IPS DF 6.9 (cell line): ENCODE measurements around the gene KRTAP10-6.

Experiments used
- DNase-seq: peaks from one replicate; pipeline ENCODE4 v3.0.0-alpha.2; 2013; ENCODE audit warnings: low read depth, low spot score
- H3K27ac ChIP-seq: one replicate; pipeline ENCODE4 v1.5.1; 2013; ENCODE audit warnings: low read length, control low read depth
- H3K27me3 ChIP-seq: 2 replicates; pipeline ENCODE4 v1.6.1; 2013; ENCODE audit warnings: mild to moderate bottlenecking, low read length; ENCODE audit not compliant: control insufficient read depth, insufficient read depth
- H3K36me3 ChIP-seq: 2 replicates; pipeline ENCODE4 v1.6.1; 2013; ENCODE audit warnings: low read length; ENCODE audit not compliant: control insufficient read depth, insufficient read depth
- H3K4me1 ChIP-seq: 2 replicates; pipeline ENCODE4 v1.6.1; 2013; ENCODE audit warnings: low read length; ENCODE audit not compliant: control insufficient read depth, insufficient read depth
- H3K4me3 ChIP-seq: 2 replicates; pipeline ENCODE4 v1.5.1; 2013; ENCODE audit warnings: mild to moderate bottlenecking, low read length
- H3K9me3 ChIP-seq: 2 replicates; pipeline ENCODE4 v1.6.1; 2013; ENCODE audit warnings: low read length, inconsistent platforms; ENCODE audit not compliant: control insufficient read depth, insufficient read depth
- WGBS: extraction: QIAGEN DNeasy Blood & Tissue Kit; methylation state at CpG from one replicate; pipeline ENCODE4 v1.1.7; 2013; ENCODE audit warnings: mixed read lengths, missing lambda C conversion rate; ENCODE audit not compliant: insufficient read length, insufficient coverage; 5-methylcytosine and 5-hydroxymethylcytosine counted together

The KRTAP10-6 gene

DNA sequence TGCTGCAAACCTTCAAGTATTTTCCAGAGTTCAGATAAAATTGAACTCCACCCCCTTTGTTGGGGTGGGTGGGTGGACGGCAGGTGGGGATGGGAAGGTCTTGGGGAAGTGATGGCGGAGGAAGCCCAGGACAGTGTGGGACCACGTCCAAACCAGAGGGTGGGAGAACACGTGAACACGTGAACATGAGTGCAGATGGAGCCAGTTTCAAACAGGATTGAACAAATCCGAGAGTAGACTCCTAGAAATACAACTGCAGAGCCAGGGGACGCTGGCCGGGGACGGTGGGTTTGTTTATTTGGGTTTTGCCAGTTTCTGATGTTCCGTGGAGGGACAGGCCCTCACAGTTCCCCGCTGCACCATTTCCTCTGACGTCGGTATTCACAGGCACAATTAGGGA, 43.9 kb downstream of the KRTAP10-6 start:
- no CpG with 5 or more reads among the region's 13 CpGs for whole genome bisulfite sequencing
- H3K27me3 ChIP-seq = no peaks in the 10 kb centered on the region
- H3K4me1 ChIP-seq = peaks cover 12% of the 10 kb centered on the region
- no peaks in the 10 kb centered on the region for H3K36me3 ChIP-seq
- H3K9me3 ChIP-seq = no peaks in the 10 kb centered on the region
- no peak overlapping the region for H3K27ac ChIP-seq
- DNase-seq = no peak
- no peak overlapping the region for H3K4me3 ChIP-seq

DNA sequence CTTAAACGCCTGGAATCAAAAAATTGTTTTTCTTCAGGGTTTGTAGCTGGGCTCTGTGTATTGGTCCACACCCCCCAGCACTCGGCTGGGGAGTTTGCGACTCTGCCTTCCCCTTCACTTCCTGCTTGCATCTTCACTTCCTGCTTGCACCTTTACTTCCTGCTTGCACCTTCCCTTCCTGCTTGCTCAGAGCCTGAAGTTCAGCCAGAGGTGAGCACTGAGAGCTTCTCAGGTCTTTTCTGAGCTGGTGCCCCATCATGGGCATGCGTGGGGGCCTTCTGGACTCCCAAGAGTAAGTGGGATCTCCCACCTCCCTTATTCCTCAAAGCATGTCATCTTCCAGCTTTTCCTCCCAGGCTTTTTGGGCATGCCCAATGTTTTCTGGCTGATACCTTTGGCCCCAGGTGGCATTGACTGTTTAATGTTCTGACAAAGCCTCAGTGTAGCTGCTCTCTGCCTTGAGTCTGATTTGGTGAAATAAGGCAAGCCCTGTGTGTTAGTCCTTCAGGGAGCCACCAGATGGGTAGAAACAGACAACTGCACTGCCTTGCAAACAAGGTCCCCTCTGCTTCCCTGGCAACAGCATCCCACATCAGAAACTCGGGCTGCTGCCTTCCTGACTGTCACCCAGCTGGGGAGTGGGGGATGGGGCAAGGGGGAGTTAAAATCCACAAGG, 44.5 kb downstream of the KRTAP10-6 start:
- no CpG with 5 or more reads among the region's 5 CpGs for WGBS
- Histone ChIP-seq H3K27me3 (no peaks in the 10 kb centered on the region), H3K27ac (no peak overlapping the region)

DNA sequence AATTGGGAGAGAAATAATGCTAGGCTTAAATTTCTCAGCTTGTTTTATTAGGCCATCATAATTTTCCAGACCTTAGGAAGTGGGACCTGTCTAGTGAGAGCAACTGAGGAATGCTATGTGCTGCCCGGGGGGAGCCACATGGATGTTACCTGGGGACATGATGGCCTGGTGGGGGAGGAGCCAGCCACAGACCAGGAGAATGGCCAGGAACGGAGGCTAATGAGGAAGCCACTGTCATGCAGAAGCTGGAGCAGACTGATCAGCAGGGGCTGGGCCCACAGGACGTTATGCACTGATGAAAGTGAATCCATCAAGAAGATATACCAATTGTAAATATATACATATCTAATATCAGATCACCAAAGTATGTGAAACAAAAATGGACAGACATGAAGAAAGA, 47.7 kb downstream of the KRTAP10-6 start:
- Histone ChIP-seq H3K36me3 (no peaks in the 10 kb centered on the region), H3K4me3 (no peak overlapping the region), H3K4me1 (peaks cover 5% of the 10 kb centered on the region), H3K27me3 (no peaks in the 10 kb centered on the region), H3K9me3 (no peaks in the 10 kb centered on the region), H3K27ac (no peak overlapping the region)
- WGBS = no CpG with 5 or more reads among the region's 3 CpGs
- no peak for DNase-seq

More for the DNA sequence above, 44.5 kb downstream of the KRTAP10-6 start:
- Histone ChIP-seq H3K9me3 (no peaks in the 10 kb centered on the region), H3K4me3 (no peak overlapping the region), H3K36me3 (no peaks in the 10 kb centered on the region), H3K4me1 (peaks cover 12% of the 10 kb centered on the region)
- no peak for DNase-seq

GRCh38 chr21:44542716-44543115, 49.6 kb downstream of the KRTAP10-6 start:
- no peak for DNase-seq
- Histone ChIP-seq H3K27me3 (no peaks in the 10 kb centered on the region), H3K9me3 (no peaks in the 10 kb centered on the region), H3K36me3 (no peaks in the 10 kb centered on the region), H3K4me3 (no peak overlapping the region), H3K27ac (no peak overlapping the region), H3K4me1 (no peaks in the 10 kb centered on the region)
- WGBS = no CpG with 5 or more reads among the region's 1 CpG
